ENCODE measurements around the gene COL4A6.

GRCh38 chrX:108439426-108439942 is 1.3 kb upstream of the COL4A6 start, which contains the start of gene COL4A5:
- TF ChIP-seq CTCF (IDR thresholded peaks at IDR 0.05) (no peak), POLR2A (IDR thresholded peaks at IDR 0.05) (no peak), POLR2AphosphoS5 (IDR thresholded peaks at IDR 0.05) (no peak), EP300 (IDR thresholded peaks at IDR 0.05) (no peak)
